Calu3 (cell line): Measurements from ENCODE around the gene TRMT10B. TPM values are rescaled to one million over a fixed set of nuclear protein-coding genes. Genes with fewer than 3 reads are reported as not detected.

Experiments used
- BruUV-seq: library from RNA; stranded (reverse); fragments of 400-500 nt; replicated peaks from 2 replicates; lab custom pipeline; 2021; lab: Mats Ljungman, UMichigan
- CTCF ChIA-PET: fragments of 300-600 bp; sonication (Branson Sonifier 250); formaldehyde crosslinking; loops from one replicate; lab custom pipeline; 2022; ENCODE audit warnings: antibody characterized with exemption; lab: Charles Lee
- DNase-seq: peaks from one replicate; pipeline ENCODE4 v3.0.0; 2022
- H3K27ac Mint-ChIP-seq: one replicate; pipeline ENCODE4 v1.8.0; 2022; ENCODE audit warnings: mixed read lengths; ENCODE audit not compliant: unreplicated experiment
- H3K27me3 Mint-ChIP-seq: one replicate; pipeline ENCODE4 v1.8.0; 2022; ENCODE audit warnings: mixed read lengths; ENCODE audit not compliant: unreplicated experiment
- H3K36me3 Mint-ChIP-seq: one replicate; pipeline ENCODE4 v1.8.0; 2022; ENCODE audit warnings: mild to moderate bottlenecking, moderate library complexity, mixed read lengths; ENCODE audit not compliant: insufficient read depth, unreplicated experiment
- H3K4me1 Mint-ChIP-seq: one replicate; pipeline ENCODE4 v1.8.0; 2022; ENCODE audit warnings: mild to moderate bottlenecking, low read depth, mixed read lengths; ENCODE audit not compliant: unreplicated experiment
- H3K4me3 Mint-ChIP-seq: one replicate; pipeline ENCODE4 v1.8.0; 2022; ENCODE audit warnings: mild to moderate bottlenecking, low read depth, moderate library complexity, mixed read lengths; ENCODE audit not compliant: unreplicated experiment
- H3K9me3 Mint-ChIP-seq: one replicate; pipeline ENCODE4 v1.8.0; 2022; ENCODE audit warnings: low read depth, mixed read lengths; ENCODE audit not compliant: unreplicated experiment
- CTCF ChIP-seq: fragments of 200-600 bp; IDR thresholded peaks from one replicate; pipeline ENCODE4 v1.8.0; 2022; ENCODE audit warnings: antibody characterized with exemption; ENCODE audit not compliant: unreplicated experiment
- intact Hi-C: fragments of 100-400 bp; cut with micrococcal nuclease; formaldehyde crosslinking; loops from one replicate; pipeline ENCODE4 v1.10.0; 2022; ENCODE audit not compliant: unreplicated experiment
- total RNA-seq: library from RNA; stranded (reverse); gene quantifications from 2 replicates; pipeline ENCODE4 v1.2.3, GENCODE V29; 2022

Gene TRMT10B
- total RNA-seq, 1 experiment from 2014 or later: 4.1 TPM

- H3K4me3 Mint-ChIP-seq: peak overlapping the region; percentile 88
- CTCF ChIA-PET: no interaction called here
- no TSS peak for BruUV-seq
- no peaks in the 10 kb centered on the region for H3K27me3 Mint-ChIP-seq
- no peak for DNase-seq
- H3K9me3 Mint-ChIP-seq: no peaks in the 10 kb centered on the region
- intact Hi-C loops: no loop called here
- TF ChIP-seq CTCF: no peak
- H3K36me3 Mint-ChIP-seq: peaks cover 20% of the 10 kb centered on the region
- peaks cover 8% of the 10 kb centered on the region for H3K4me1 Mint-ChIP-seq
- H3K27ac Mint-ChIP-seq: peak overlapping the region; percentile 83
Observed at GRCh38 chr9:37784291-37784615, 30.6 kb downstream of the TRMT10B start.

GRCh38 chr9:37784616-37785483 is 31.2 kb downstream of the TRMT10B start, which contains the start of gene EXOSC3:
EXOSC3 (minus strand) TSS chr9:37785064; CDS start chr9:37785044, 20 bp downstream.
- TF ChIP-seq CTCF: no peak

GRCh38 chr9:37787059-37787458 is 33.5 kb downstream of the TRMT10B start:
- no peak overlapping the region for H3K27ac Mint-ChIP-seq
- no peak for DNase-seq
- H3K36me3 Mint-ChIP-seq: peaks cover 20% of the 10 kb centered on the region
- intact Hi-C loops: no loop called here
- H3K27me3 Mint-ChIP-seq: no peaks in the 10 kb centered on the region
- no TSS peak for BruUV-seq
- no peak for TF ChIP-seq CTCF
- CTCF ChIA-PET: no interaction called here
- no peak overlapping the region for H3K4me3 Mint-ChIP-seq
- H3K9me3 Mint-ChIP-seq: no peaks in the 10 kb centered on the region
- H3K4me1 Mint-ChIP-seq: peaks cover 8% of the 10 kb centered on the region

More at GRCh38 chr9:37784616-37785483, 31.2 kb downstream of the TRMT10B start, which contains the start of gene EXOSC3:
- H3K9me3 Mint-ChIP-seq: no peaks in the 10 kb centered on the region
- H3K27ac Mint-ChIP-seq: peak within 1 kb of the TSS; percentile 83
- no peaks in the 10 kb centered on the region for H3K27me3 Mint-ChIP-seq
- peak; percentile 64 for DNase-seq
- CTCF ChIA-PET: no interaction called here
- H3K4me3 Mint-ChIP-seq: peak within 1 kb of the TSS; percentile 88
- peaks cover 8% of the 10 kb centered on the region for H3K4me1 Mint-ChIP-seq
- peaks cover 20% of the 10 kb centered on the region for H3K36me3 Mint-ChIP-seq
- BruUV-seq: no TSS peak
- intact Hi-C loops: no loop called here

- Mint-ChIP-seq H3K27ac (no peak overlapping the region), H3K27me3 (no peaks in the 10 kb centered on the region), H3K4me3 (no peak overlapping the region), H3K36me3 (peaks cover 13% of the 10 kb centered on the region), H3K4me1 (peaks cover under 1% of the 10 kb centered on the region), H3K9me3 (no peaks in the 10 kb centered on the region)
- CTCF ChIA-PET: no interaction called here
- intact Hi-C loops: no loop called here
- no TSS peak for BruUV-seq
- no peak for DNase-seq
- TF ChIP-seq CTCF: no peak
Observed at GRCh38 chr9:37788332-37788731, 34.7 kb downstream of the TRMT10B start.
